ENCODE data around the gene PDGFD. TPM values are rescaled to one million over a fixed set of nuclear protein-coding genes. Genes with fewer than 3 reads are reported as not detected.

Gene PDGFD
- total RNA-seq, 1 donor, result 32.4 TPM

GRCh38 chr11:103953797-103954486 lies 210.0 kb downstream of the PDGFD start:
- no peak for TF ChIP-seq CTCF (IDR thresholded peaks at IDR 0.05; ENCODE audit: insufficient read depth, low read length)
- DNase-seq (ENCODE audit: low read depth), result no peak
- no peak overlapping the region for H3K4me3 ChIP-seq (ENCODE audit: low read depth, low read length)

DNA sequence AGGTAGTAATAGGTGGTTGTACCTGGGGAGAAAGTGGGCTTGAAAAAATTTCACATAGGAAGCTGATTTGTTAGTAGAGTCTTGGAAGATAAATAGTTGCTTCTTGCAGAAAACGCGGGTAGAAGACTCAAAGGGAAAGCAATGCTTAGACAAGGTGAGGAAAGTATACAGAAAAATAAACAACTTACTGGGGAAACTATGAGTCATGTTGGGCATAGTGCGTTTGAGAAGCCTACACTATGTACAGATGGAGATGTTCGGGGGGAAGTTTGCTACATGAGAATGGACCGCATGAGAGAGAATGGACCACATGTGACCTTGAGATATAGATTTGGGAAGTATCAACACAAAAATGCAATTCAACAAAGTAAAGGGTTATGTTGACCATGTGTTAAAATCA lies 214.2 kb downstream of the PDGFD start:
- DNase-seq (ENCODE audit: low read depth), result no peak
- H3K4me3 ChIP-seq (ENCODE audit: low read depth, low read length), result no peak overlapping the region
- TF ChIP-seq CTCF (IDR thresholded peaks at IDR 0.05; ENCODE audit: insufficient read depth, low read length), result no peak

- no peak for TF ChIP-seq CTCF (IDR thresholded peaks at IDR 0.05; ENCODE audit: insufficient read depth, low read length)
- DNase-seq (ENCODE audit: low read depth), result no peak
- H3K4me3 ChIP-seq (ENCODE audit: low read depth, low read length), result no peak overlapping the region
These were observed 215.7 kb downstream of the PDGFD start for GRCh38 chr11:103948187-103948763.

DNA sequence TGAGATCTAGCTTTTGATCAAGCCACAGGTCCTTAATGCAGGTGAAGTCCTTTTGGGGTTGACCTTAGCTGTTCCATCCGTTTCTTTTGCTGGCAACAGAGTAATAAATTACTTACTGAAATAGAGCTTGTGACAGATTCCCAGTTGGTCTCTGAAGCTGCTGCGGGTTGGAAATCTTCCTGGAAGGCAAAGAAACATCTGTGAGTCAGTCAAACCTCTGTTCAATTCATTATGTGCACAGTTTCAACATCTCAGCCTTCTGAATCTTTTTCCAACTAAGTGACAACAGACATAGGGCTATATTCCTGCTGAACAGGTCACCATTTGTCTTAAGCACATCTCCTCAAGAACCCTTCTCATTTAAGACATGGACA lies 216.4 kb downstream of the PDGFD start:
- TF ChIP-seq CTCF (IDR thresholded peaks at IDR 0.05; ENCODE audit: insufficient read depth, low read length), result no peak
- H3K4me3 ChIP-seq (ENCODE audit: low read depth, low read length), result no peak overlapping the region
- DNase-seq (ENCODE audit: low read depth), result peak; percentile 91

DNA sequence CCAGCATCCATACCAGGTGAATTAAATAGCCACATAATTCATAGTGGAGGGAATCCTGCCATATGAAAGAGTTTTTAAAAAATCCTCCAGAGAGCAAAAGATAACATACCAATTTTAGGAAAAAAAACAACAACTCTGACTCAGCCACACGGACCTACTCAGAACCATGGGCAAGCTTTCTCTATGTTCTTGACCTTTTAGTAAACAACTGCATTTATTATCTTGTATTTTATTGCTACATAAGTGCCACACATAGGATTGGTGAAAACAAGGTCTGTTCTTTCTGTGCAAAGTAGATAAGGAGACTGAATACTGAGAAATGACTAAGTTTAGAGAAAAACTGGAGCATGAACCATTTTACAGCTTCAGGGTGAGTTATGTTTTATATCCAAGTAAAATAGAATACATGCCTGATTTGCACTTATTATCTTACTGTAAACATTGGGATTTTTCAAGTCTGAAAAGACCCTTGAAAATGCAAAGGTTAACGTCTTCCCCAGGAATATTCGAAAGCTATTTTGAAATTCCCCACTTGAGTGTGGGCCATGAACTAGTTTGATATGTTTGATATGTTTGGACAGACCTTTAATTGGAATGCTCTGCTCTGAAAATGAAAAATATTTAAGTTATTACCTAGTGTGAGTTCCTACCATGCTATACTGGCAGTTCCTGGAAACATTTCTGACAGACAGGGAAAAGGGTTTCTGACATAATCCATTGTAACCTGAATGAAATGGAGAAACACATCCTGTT lies 217.0 kb downstream of the PDGFD start:
- no peak overlapping the region for H3K4me3 ChIP-seq (ENCODE audit: low read depth, low read length)
- DNase-seq (ENCODE audit: low read depth), result peak; percentile 90
- TF ChIP-seq CTCF (IDR thresholded peaks at IDR 0.05; ENCODE audit: insufficient read depth, low read length), result no peak

DNA sequence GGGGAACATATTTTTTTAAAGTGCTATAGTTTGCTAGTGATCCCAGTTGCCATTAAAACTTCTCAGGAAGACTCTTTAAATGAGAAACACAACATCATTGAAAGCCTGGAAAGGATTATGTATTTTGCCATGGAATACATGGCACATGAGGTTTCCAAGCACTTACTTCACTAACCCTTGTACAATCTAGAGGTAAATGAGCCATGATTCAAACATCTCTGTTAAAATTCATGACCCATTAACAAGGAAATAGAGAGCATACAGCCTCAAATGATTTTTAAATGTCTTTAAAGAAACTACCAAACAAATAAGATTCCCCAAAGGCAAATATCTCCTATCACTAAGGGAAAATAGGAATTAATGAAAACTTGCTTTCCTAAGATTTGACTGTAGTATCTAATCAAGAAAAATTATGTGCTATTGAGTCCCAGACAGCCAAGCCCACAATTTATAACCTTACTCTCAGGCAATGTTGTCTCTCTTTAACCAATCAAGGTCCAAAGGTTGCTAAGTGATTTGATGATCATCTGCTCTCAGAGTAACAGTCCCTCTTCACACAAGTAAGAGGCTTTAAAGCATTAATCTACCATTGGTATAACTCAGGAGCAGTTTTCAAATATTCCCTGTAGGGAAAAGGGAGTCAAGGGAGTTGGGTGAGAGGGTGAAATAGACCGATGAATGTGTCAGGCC lies 219.6 kb downstream of the PDGFD start:
- no peak for TF ChIP-seq CTCF (IDR thresholded peaks at IDR 0.05; ENCODE audit: insufficient read depth, low read length)
- H3K4me3 ChIP-seq (ENCODE audit: low read depth, low read length), result no peak overlapping the region
- no peak for DNase-seq (ENCODE audit: low read depth)
